Natural killer cell (primary cell): ENCODE data around the gene GTF2H3. TPM values are rescaled to one million over a fixed set of nuclear protein-coding genes. Genes with fewer than 3 reads are reported as not detected.

Experiments
- ATAC-seq, 3 donors: fragments of 150-1000 bp in 2 of 3; fragments of 200-7000 bp in 1 of 3; cut with Tn5 transposase; 1 replicate in 1 of 3; 2 replicates in 2 of 3; pipeline ENCODE4 v1.10.0; 2021; ENCODE audit warnings: mild to moderate bottlenecking in 2 of 3, moderate library complexity in 2 of 3
- DNase-seq, 2 donors: peaks; one replicate each; pipeline versions ENCODE4 v3.0.0 to v3.0.0-alpha.2; 2013 to 2021; ENCODE audit warnings: mixed read lengths in 1 of 2
- H3K27ac ChIP-seq: one replicate; pipeline ENCODE4 v1.5.1; 2013; ENCODE audit warnings: mild to moderate bottlenecking, low read length
- H3K27me3 ChIP-seq: one replicate; pipeline ENCODE4 v1.6.1; 2013; ENCODE audit warnings: low read length; ENCODE audit not compliant: control insufficient read depth, insufficient read depth
- H3K36me3 ChIP-seq: one replicate; pipeline ENCODE4 v1.6.1; 2013; ENCODE audit warnings: low read length; ENCODE audit not compliant: control insufficient read depth, insufficient read depth
- H3K4me1 ChIP-seq: one replicate; pipeline ENCODE4 v1.6.1; 2013; ENCODE audit warnings: low read length; ENCODE audit not compliant: control insufficient read depth, insufficient read depth
- H3K4me3 ChIP-seq: one replicate; pipeline ENCODE4 v1.5.1; 2013; ENCODE audit warnings: low read length
- H3K9me3 ChIP-seq: one replicate; pipeline ENCODE4 v1.6.1; 2013; ENCODE audit warnings: low read length; ENCODE audit not compliant: control insufficient read depth, insufficient read depth
- H3K27ac Mint-ChIP-seq, 2 donors: one replicate each; pipeline ENCODE4 v1.8.0; 2022; ENCODE audit warnings: mild to moderate bottlenecking in 2 of 2, mixed read lengths in 2 of 2, moderate library complexity in 1 of 2
- H3K27me3 Mint-ChIP-seq, 2 donors: one replicate each; pipeline ENCODE4 v1.8.0; 2022; ENCODE audit warnings: low read depth in 2 of 2, mixed read lengths in 2 of 2
- H3K36me3 Mint-ChIP-seq: one replicate; pipeline ENCODE4 v1.8.0; 2022; ENCODE audit warnings: mixed read lengths
- H3K4me1 Mint-ChIP-seq, 2 donors: one replicate each; pipeline ENCODE4 v1.8.0; 2022; ENCODE audit warnings: mixed read lengths in 2 of 2
- H3K4me3 Mint-ChIP-seq: one replicate; pipeline ENCODE4 v1.8.0; 2022; ENCODE audit warnings: mild to moderate bottlenecking, moderate library complexity, mixed read lengths
- H3K9me3 Mint-ChIP-seq, 2 donors: one replicate each; pipeline ENCODE4 v1.8.0; 2022; ENCODE audit warnings: mixed read lengths in 2 of 2
- WGBS: methylation state at CpG from one replicate; pipeline ENCODE4 v1.1.7; 2013; ENCODE audit warnings: missing lambda C conversion rate; ENCODE audit not compliant: insufficient coverage; 5-methylcytosine and 5-hydroxymethylcytosine counted together
- intact Hi-C: fragments of 100-400 bp; cut with micrococcal nuclease; formaldehyde crosslinking; loops from one replicate; pipeline ENCODE4 v1.14.2; 2022
- total RNA-seq, 4 donors: library from RNA; stranded (reverse); fragments of 120-200 nt in 1 of 4; gene quantifications; one replicate each; pipeline versions ENCODE4 v1.2.3 to v1.2.4, GENCODE V29; 2013 to 2022
- TF ChIP-seq, protein P1 (sequence below): fragments of 200-600 bp; IDR thresholded peaks from one replicate; pipeline ENCODE4 v1.8.0; 2022; ENCODE audit warnings: antibody characterized with exemption

Gene GTF2H3
- total RNA-seq, 3 donors from 2014 or later (not counting 1 experiment from before 2014, with no cell fraction given), result 12.8 to 21.3 (median 21.2) TPM

DNA sequence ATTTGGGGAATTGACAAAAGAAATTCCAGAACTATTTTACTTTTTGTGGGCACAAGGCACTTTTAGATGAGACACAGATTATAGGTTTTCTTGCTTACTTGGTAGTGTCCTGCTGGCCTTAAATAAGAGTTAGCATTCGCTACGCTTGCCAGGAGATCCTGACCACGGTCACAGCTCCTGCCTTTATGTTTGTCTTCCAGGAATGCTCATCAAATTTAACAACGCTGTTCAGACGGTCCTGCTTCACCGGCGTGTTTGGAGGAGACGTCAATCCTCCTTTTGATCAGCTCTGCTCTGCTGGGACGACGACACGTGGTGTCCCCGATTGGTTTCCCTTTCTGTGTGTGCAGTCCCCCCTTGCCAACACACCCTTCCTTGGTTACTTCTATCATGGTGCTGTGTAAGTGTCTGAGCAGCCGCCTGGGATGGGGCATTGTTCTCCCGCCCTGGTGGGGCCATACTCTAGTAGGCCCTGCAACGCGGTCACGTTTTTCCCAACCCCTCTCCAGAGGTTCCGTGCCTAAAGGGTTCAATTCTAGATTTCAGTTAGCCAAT, 53.1 kb downstream of the GTF2H3 start:
- TF ChIP-seq, protein P1, sequence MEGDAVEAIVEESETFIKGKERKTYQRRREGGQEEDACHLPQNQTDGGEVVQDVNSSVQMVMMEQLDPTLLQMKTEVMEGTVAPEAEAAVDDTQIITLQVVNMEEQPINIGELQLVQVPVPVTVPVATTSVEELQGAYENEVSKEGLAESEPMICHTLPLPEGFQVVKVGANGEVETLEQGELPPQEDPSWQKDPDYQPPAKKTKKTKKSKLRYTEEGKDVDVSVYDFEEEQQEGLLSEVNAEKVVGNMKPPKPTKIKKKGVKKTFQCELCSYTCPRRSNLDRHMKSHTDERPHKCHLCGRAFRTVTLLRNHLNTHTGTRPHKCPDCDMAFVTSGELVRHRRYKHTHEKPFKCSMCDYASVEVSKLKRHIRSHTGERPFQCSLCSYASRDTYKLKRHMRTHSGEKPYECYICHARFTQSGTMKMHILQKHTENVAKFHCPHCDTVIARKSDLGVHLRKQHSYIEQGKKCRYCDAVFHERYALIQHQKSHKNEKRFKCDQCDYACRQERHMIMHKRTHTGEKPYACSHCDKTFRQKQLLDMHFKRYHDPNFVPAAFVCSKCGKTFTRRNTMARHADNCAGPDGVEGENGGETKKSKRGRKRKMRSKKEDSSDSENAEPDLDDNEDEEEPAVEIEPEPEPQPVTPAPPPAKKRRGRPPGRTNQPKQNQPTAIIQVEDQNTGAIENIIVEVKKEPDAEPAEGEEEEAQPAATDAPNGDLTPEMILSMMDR, result no peak
- no peak for DNase-seq
- WGBS, result 96% methylated on average over 17 of the region's 18 CpGs

DNA sequence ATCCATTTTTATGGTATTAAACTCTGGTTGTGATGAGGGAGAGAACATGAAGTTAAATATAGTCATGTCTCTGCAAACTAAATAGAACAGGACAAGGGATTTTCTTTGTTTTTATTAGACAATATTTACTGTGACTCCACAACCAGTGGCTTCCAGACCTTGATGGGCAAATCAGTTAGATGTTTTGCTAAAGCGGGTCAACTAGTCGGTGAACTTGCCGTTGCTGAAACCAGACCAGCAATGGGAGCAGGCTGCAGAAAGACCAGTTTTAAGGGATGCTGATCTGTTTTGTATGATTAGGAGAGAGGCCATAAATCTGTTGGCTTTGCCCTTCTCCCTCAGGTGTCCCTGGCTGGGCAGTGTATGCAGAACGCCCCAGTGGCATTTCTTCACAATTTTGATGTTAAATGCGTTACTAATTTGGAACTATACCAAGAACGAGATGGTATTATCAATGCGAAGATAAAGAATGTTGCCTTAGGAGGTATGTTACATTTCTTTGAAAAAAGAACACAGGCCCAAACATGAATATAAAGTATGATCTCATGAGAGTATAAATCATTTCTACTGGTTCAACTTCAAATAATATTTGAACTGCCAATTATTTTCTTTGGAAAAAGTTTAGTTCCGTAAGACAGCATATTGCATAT, 56.7 kb downstream of the GTF2H3 start:
- H3K27me3 ChIP-seq, result no peaks in the 10 kb centered on the region
- H3K9me3 Mint-ChIP-seq, result no peaks in the 10 kb centered on the region

More for the DNA sequence above, 53.1 kb downstream of the GTF2H3 start:
- intact Hi-C loops, result no loop called here
- no peaks in the 10 kb centered on the region for H3K36me3 Mint-ChIP-seq
- Histone ChIP-seq H3K4me3 (no peak overlapping the region), H3K4me1 (no peaks in the 10 kb centered on the region), H3K27me3 (no peaks in the 10 kb centered on the region), H3K27ac (no peak overlapping the region), H3K36me3 (peaks cover 4% of the 10 kb centered on the region), H3K9me3 (no peaks in the 10 kb centered on the region)
- H3K27me3 Mint-ChIP-seq, result no peaks in the 10 kb centered on the region
- no peak overlapping the region for H3K27ac Mint-ChIP-seq
- ATAC-seq, result no peak
- no peaks in the 10 kb centered on the region for H3K4me1 Mint-ChIP-seq
- H3K9me3 Mint-ChIP-seq, result no peaks in the 10 kb centered on the region
- no peak overlapping the region for H3K4me3 Mint-ChIP-seq

DNA sequence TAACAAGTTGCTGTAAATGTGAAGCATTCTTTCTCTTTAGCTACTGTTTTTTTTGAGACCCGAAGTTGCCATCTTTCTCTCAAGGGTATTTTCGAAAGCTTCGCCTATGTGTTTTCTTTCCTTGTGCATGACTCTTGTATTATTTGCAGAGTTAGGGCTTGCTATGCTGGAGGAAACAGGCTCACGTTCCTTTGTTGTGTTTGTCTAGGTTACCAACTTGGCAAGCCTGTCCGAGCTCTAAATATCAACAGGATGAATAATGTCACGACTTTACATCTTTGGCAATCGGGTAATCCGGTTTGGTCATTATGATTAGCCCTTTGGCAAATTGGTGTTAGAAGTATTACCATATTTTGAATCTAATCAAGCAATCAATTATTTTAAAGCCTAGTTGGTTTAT, 62.6 kb downstream of the GTF2H3 start:
- Histone ChIP-seq H3K4me1 (no peaks in the 10 kb centered on the region), H3K27me3 (no peaks in the 10 kb centered on the region), H3K9me3 (no peaks in the 10 kb centered on the region), H3K36me3 (no peaks in the 10 kb centered on the region), H3K27ac (no peak overlapping the region), H3K4me3 (no peak overlapping the region)
- intact Hi-C loops, result no loop called here
- no peaks in the 10 kb centered on the region for H3K4me1 Mint-ChIP-seq
- ATAC-seq (no peak), DNase-seq (no peak)
- WGBS, result 95% methylated on average over 8 of the region's 8 CpGs
- H3K27ac Mint-ChIP-seq, result no peak overlapping the region
- no peaks in the 10 kb centered on the region for H3K27me3 Mint-ChIP-seq
- H3K4me3 Mint-ChIP-seq, result no peak overlapping the region
- TF ChIP-seq, protein P1, result no peak
- no peaks in the 10 kb centered on the region for H3K9me3 Mint-ChIP-seq
- H3K36me3 Mint-ChIP-seq, result no peaks in the 10 kb centered on the region

More for the DNA sequence above, 56.7 kb downstream of the GTF2H3 start:
- H3K9me3 ChIP-seq, result no peaks in the 10 kb centered on the region
- H3K36me3 Mint-ChIP-seq, result no peaks in the 10 kb centered on the region
- over 99% methylated on average over 5 of the region's 8 CpGs for WGBS
- no peaks in the 10 kb centered on the region for H3K4me1 ChIP-seq
- intact Hi-C loops, result no loop called here
- TF ChIP-seq, protein P1, result no peak
- H3K27me3 Mint-ChIP-seq, result no peaks in the 10 kb centered on the region
- H3K4me3 Mint-ChIP-seq, result no peak overlapping the region
- no peak for ATAC-seq
- no peak for DNase-seq
- H3K4me1 Mint-ChIP-seq, result no peaks in the 10 kb centered on the region
- H3K27ac Mint-ChIP-seq, result no peak overlapping the region
- H3K36me3 ChIP-seq, result peaks cover 4% of the 10 kb centered on the region
- no peak overlapping the region for H3K27ac ChIP-seq
- no peak overlapping the region for H3K4me3 ChIP-seq

DNA sequence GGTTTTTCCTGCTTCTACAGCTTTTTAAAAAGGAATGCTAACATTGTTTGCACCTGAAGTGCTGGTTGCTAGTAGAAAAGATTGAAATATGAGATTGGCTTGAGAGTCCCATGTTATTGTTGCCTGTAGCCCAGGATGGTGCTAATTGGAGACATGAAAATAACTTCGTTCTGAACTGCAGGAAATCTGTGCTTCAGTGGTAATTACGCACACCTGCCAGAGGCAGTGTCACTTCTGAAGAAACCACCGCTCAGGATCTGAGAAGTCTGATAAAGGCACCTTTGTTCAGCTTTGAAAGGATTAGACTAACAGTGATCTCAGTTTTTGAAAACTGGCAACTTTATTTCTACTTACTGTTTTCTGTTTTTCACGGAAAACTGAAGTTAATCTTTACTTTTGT, 63.0 kb downstream of the GTF2H3 start:
- Histone ChIP-seq H3K36me3 (no peaks in the 10 kb centered on the region), H3K27me3 (no peaks in the 10 kb centered on the region), H3K27ac (no peak overlapping the region), H3K9me3 (no peaks in the 10 kb centered on the region), H3K4me1 (no peaks in the 10 kb centered on the region), H3K4me3 (no peak overlapping the region)
- H3K4me3 Mint-ChIP-seq, result no peak overlapping the region
- H3K36me3 Mint-ChIP-seq, result no peaks in the 10 kb centered on the region
- intact Hi-C loops, result no loop called here
- H3K27ac Mint-ChIP-seq, result no peak overlapping the region
- TF ChIP-seq, protein P1, result no peak
- DNase-seq (no peak), ATAC-seq (no peak)
- WGBS, result 88% methylated on average over 4 of the region's 4 CpGs
- H3K4me1 Mint-ChIP-seq, result no peaks in the 10 kb centered on the region
- H3K27me3 Mint-ChIP-seq, result no peaks in the 10 kb centered on the region
- H3K9me3 Mint-ChIP-seq, result no peaks in the 10 kb centered on the region
